ENCODE data around the gene FER. TPM values are rescaled to one million over a fixed set of nuclear protein-coding genes. Genes with fewer than 3 reads are reported as not detected.

Gene FER
- total RNA-seq, 1 experiment from 2014 or later = 22.1 TPM

- POLR2A ChIA-PET = no interaction called here
- in situ Hi-C loops (cut with HindIII; ENCODE audit: low pct_unique_long_range_greater_than_20kb, low sequenced_read_pairs) = no loop called here
- no peak for ATAC-seq
- Histone ChIP-seq H3K27me3 (ENCODE audit: control insufficient read depth, insufficient read depth, low read length) (no peaks in the 10 kb centered on the region), H3K27ac (ENCODE audit: low read length) (no peak overlapping the region), H3K36me3 (ENCODE audit: control insufficient read depth, insufficient read depth, low read length) (no peaks in the 10 kb centered on the region), H3K4me1 (ENCODE audit: control insufficient read depth, insufficient read depth, low read length) (no peaks in the 10 kb centered on the region), H3K9me3 (ENCODE audit: control insufficient read depth, insufficient read depth, low read depth, low read length) (no peaks in the 10 kb centered on the region), H3K4me3 (ENCODE audit: low read depth in 2 of 2, low read length in 2 of 2) (no peak overlapping the region)
- no peak for DNase-seq (ENCODE audit: low read depth, low spot score)
- no TSS peak for BruUV-seq (replicated peaks)
- TF ChIP-seq CTCF (IDR thresholded peaks at IDR 0.05) (no peak), SIN3A (IDR thresholded peaks at IDR 0.05; ENCODE audit: borderline replicate concordance, insufficient read depth, low read depth, low read length) (no peak), POLR2AphosphoS5 (IDR thresholded peaks at IDR 0.05; ENCODE audit: low read depth, low read length) (no peak), TCF7L2 (IDR thresholded peaks at IDR 0.05; ENCODE audit: low read depth, low read length) (no peak), REST (IDR thresholded peaks at IDR 0.05; ENCODE audit: insufficient read depth in 1 of 2, low read depth in 2 of 2, low read length in 1 of 2) (no peak)
- intact Hi-C loops (cut with micrococcal nuclease; ENCODE audit: unreplicated experiment) = no loop called here
- CTCF ChIA-PET = no interaction called here
These were observed 404.9 kb downstream of the FER start for GRCh38 chr5:109152565-109152964.

GRCh38 chr5:109155625-109156024 lies 407.9 kb downstream of the FER start:
- no TSS peak for BruUV-seq (replicated peaks)
- Histone ChIP-seq H3K4me1 (ENCODE audit: control insufficient read depth, insufficient read depth, low read length) (no peaks in the 10 kb centered on the region), H3K4me3 (ENCODE audit: low read depth in 2 of 2, low read length in 2 of 2) (no peak overlapping the region), H3K27ac (ENCODE audit: low read length) (no peak overlapping the region), H3K27me3 (ENCODE audit: control insufficient read depth, insufficient read depth, low read length) (no peaks in the 10 kb centered on the region), H3K36me3 (ENCODE audit: control insufficient read depth, insufficient read depth, low read length) (no peaks in the 10 kb centered on the region), H3K9me3 (ENCODE audit: control insufficient read depth, insufficient read depth, low read depth, low read length) (no peaks in the 10 kb centered on the region)
- ChIA-PET CTCF (no interaction called here), POLR2A (no interaction called here)
- in situ Hi-C loops (cut with HindIII; ENCODE audit: low pct_unique_long_range_greater_than_20kb, low sequenced_read_pairs) = no loop called here
- intact Hi-C loops (cut with micrococcal nuclease; ENCODE audit: unreplicated experiment) = no loop called here
- DNase-seq (ENCODE audit: low read depth, low spot score) = no peak
- no peak for TF ChIP-seq REST (IDR thresholded peaks at IDR 0.05; ENCODE audit: insufficient read depth in 1 of 2, low read depth in 2 of 2, low read length in 1 of 2)
- no peak for TF ChIP-seq TCF7L2 (IDR thresholded peaks at IDR 0.05; ENCODE audit: low read depth, low read length)
- no peak for TF ChIP-seq SIN3A (IDR thresholded peaks at IDR 0.05; ENCODE audit: borderline replicate concordance, insufficient read depth, low read depth, low read length)
- ATAC-seq = no peak

Data from Panc1 (cell line).